DND-41 (cell line): ENCODE results near the gene PLPP3.

Experiments
- ATAC-seq: fragments of 200-7000 bp; cut with Tn5 transposase; 3 replicates; pipeline ENCODE4 v1.9.1; 2021; ENCODE audit warnings: low read depth; ENCODE audit not compliant: insufficient read depth
- DNase-seq: peaks from one replicate; pipeline ENCODE4 v3.0.0-alpha.2; 2020
- H2AFZ ChIP-seq: 2 replicates; pipeline ENCODE4 v1.6.0; 2012; ENCODE audit warnings: low read depth, low read length
- H3K27ac ChIP-seq: 2 replicates; pipeline ENCODE4 v1.5.1; 2012; ENCODE audit warnings: low read length, inconsistent platforms
- H3K27me3 ChIP-seq: fragments of 200-600 bp; sonication (generic); 2 replicates; pipeline ENCODE4 v1.6.0; 2012; ENCODE audit warnings: low read length, mild to moderate bottlenecking, inconsistent platforms; ENCODE audit not compliant: insufficient read depth, poor library complexity
- H3K36me3 ChIP-seq: 2 replicates; pipeline ENCODE4 v1.5.1; 2012; ENCODE audit warnings: low read length, inconsistent platforms; ENCODE audit not compliant: insufficient read depth
- H3K4me1 ChIP-seq: 2 replicates; pipeline ENCODE4 v1.5.1; 2012; ENCODE audit warnings: mild to moderate bottlenecking, low read length; ENCODE audit not compliant: insufficient read depth
- H3K4me2 ChIP-seq: 2 replicates; pipeline ENCODE4 v1.6.0; 2012; ENCODE audit warnings: mild to moderate bottlenecking, moderate library complexity, low read length, inconsistent platforms; ENCODE audit not compliant: insufficient read depth
- H3K4me3 ChIP-seq, 2 experiments: fragments of 200-600 bp in 1 of 2; shearing (Covaris generic) in 1 of 2; 2 replicates each; pipeline ENCODE4 v1.5.1; 2012 to 2016; ENCODE audit warnings: inconsistent platforms in 2 of 2, low read length in 2 of 2, mild to moderate bottlenecking in 2 of 2, low read depth in 1 of 2, moderate library complexity in 1 of 2
- H3K79me2 ChIP-seq: 2 replicates; pipeline ENCODE4 v1.6.0; 2012; ENCODE audit warnings: low read length, inconsistent platforms; ENCODE audit not compliant: insufficient read depth
- H3K9ac ChIP-seq: 2 replicates; pipeline ENCODE4 v1.6.0; 2012; ENCODE audit warnings: low read depth, mild to moderate bottlenecking, inconsistent platforms, low read length, moderate library complexity
- H3K9me3 ChIP-seq: 2 replicates; pipeline ENCODE4 v1.5.1; 2012; ENCODE audit warnings: low read length, moderate library complexity, mild to moderate bottlenecking, inconsistent platforms; ENCODE audit not compliant: insufficient read depth, severe bottlenecking
- H4K20me1 ChIP-seq: 2 replicates; pipeline ENCODE4 v1.6.0; 2012; ENCODE audit warnings: low read length; ENCODE audit not compliant: insufficient read depth
- EZH2 ChIP-seq: IDR thresholded peaks from 3 replicates; pipeline ENCODE4 v1.6.1; 2012; ENCODE audit warnings: borderline replicate concordance, low read depth, mild to moderate bottlenecking, moderate library complexity, low read length, inconsistent platforms; ENCODE audit not compliant: severe bottlenecking
- TF ChIP-seq, protein P1 (sequence below): IDR thresholded peaks from 2 replicates; pipeline ENCODE4 v1.5.1; 2012; ENCODE audit warnings: borderline replicate concordance, low read length, moderate library complexity, mild to moderate bottlenecking; ENCODE audit not compliant: poor library complexity, severe bottlenecking; ENCODE audit errors: extremely low read depth

The PLPP3 gene

GRCh38 chr1:56580771-56581170 is 1.4 kb upstream of the PLPP3 start:
- Histone ChIP-seq H3K79me2 (0 out of 2 replicates have a peak, but pooled peaks cover 7% of the 10 kb centered on the region), H4K20me1 (no peaks in the 10 kb centered on the region), H3K4me3 (no peak overlapping the region), H3K9me3 (no peaks in the 10 kb centered on the region), H3K36me3 (no peaks in the 10 kb centered on the region), H3K9ac (no peak overlapping the region), H2AFZ (no peak overlapping the region), H3K4me1 (peaks cover 27% of the 10 kb centered on the region), H3K27me3 (peaks cover 3% of the 10 kb centered on the region), H3K4me2 (no peak overlapping the region), H3K27ac (no peak overlapping the region)
- no peak for DNase-seq
- no peak for ATAC-seq
- TF ChIP-seq, protein P1, sequence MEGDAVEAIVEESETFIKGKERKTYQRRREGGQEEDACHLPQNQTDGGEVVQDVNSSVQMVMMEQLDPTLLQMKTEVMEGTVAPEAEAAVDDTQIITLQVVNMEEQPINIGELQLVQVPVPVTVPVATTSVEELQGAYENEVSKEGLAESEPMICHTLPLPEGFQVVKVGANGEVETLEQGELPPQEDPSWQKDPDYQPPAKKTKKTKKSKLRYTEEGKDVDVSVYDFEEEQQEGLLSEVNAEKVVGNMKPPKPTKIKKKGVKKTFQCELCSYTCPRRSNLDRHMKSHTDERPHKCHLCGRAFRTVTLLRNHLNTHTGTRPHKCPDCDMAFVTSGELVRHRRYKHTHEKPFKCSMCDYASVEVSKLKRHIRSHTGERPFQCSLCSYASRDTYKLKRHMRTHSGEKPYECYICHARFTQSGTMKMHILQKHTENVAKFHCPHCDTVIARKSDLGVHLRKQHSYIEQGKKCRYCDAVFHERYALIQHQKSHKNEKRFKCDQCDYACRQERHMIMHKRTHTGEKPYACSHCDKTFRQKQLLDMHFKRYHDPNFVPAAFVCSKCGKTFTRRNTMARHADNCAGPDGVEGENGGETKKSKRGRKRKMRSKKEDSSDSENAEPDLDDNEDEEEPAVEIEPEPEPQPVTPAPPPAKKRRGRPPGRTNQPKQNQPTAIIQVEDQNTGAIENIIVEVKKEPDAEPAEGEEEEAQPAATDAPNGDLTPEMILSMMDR, result no peak
- no peak for TF ChIP-seq EZH2

- peak; percentile 21 for DNase-seq
- peak overlapping the region; percentile 69 for H3K9ac ChIP-seq
- H3K4me3 ChIP-seq, result peak overlapping the region; percentile 71 to 82; a peak in 3 of 4 replicates
- peak overlapping the region; percentile 65 for H3K27ac ChIP-seq
- peak overlapping the region; percentile 70 for H3K4me2 ChIP-seq
- H3K79me2 ChIP-seq, result 0 out of 2 replicates have a peak, but pooled peaks cover 7% of the 10 kb centered on the region
- peaks cover 3% of the 10 kb centered on the region for H3K27me3 ChIP-seq
- H4K20me1 ChIP-seq, result no peaks in the 10 kb centered on the region
- H3K9me3 ChIP-seq, result no peaks in the 10 kb centered on the region
- H2AFZ ChIP-seq, result peak overlapping the region; percentile 91
- peaks cover 27% of the 10 kb centered on the region for H3K4me1 ChIP-seq
- no peaks in the 10 kb centered on the region for H3K36me3 ChIP-seq
- peak; percentile 37; the same call in 2 of the 3 replicates for ATAC-seq
- TF ChIP-seq EZH2, result no peak
- TF ChIP-seq, protein P1, result no peak
Measured at GRCh38 chr1:56578138-56578962, 1.0 kb downstream of the PLPP3 start.

DNA sequence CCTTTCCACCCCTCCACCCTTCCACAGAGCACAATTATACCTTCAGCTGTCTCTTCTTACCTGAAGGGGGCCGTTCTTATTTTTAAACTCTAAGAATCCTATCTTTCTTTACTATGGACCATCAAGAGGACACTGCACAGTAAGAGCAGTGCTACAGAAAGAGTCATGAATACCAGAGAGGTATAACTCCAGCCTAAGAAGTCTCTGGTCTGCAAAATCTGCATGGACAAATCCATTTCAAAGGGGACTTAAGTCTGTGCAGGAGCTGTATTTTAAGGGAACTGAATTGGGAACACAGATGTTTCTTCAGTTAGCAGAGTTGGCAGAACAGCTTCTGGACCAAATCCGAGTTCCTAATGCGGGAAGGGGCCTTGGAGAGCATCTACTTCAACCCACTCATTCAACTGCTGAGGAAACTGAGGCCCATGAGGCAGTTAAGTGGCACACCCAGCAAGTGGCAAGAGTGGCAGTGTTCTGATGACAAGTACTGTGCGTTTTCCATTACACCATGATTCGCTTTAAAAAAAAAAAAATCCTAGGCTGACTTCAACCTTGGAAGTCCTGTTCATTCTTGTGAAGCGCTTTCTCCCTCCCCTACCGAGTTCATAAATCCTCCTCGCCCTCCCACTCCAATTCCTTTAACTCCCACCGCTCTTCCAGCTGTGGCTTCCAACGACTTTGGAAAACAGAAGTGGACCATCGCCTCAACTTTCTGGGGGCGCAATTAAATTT is 1.8 kb downstream of the PLPP3 start:
- no peaks in the 10 kb centered on the region for H4K20me1 ChIP-seq
- H3K4me2 ChIP-seq, result peak overlapping the region; percentile 70
- DNase-seq, result no peak
- 0 out of 2 replicates have a peak, but pooled peaks cover 7% of the 10 kb centered on the region for H3K79me2 ChIP-seq
- no peak for ATAC-seq
- H2AFZ ChIP-seq, result no peak overlapping the region; the same call in 1 of the 2 replicates
- peak overlapping the region; percentile 69 for H3K9ac ChIP-seq
- no peaks in the 10 kb centered on the region for H3K36me3 ChIP-seq
- TF ChIP-seq EZH2, result no peak
- TF ChIP-seq, protein P1, result no peak
- no peaks in the 10 kb centered on the region for H3K9me3 ChIP-seq
- peak overlapping the region; percentile 71 to 82; a peak in 3 of 4 replicates for H3K4me3 ChIP-seq
- H3K27ac ChIP-seq, result no peak overlapping the region
- H3K4me1 ChIP-seq, result peaks cover 27% of the 10 kb centered on the region
- peaks cover 3% of the 10 kb centered on the region for H3K27me3 ChIP-seq
